AG20443 (cell line): ENCODE results near the gene SELENON.

Source experiments
- DNase-seq: peaks from one replicate; pipeline ENCODE4 v3.0.0; 2012; ENCODE audit warnings: low spot score, mixed read lengths

SELENON gene

DNA sequence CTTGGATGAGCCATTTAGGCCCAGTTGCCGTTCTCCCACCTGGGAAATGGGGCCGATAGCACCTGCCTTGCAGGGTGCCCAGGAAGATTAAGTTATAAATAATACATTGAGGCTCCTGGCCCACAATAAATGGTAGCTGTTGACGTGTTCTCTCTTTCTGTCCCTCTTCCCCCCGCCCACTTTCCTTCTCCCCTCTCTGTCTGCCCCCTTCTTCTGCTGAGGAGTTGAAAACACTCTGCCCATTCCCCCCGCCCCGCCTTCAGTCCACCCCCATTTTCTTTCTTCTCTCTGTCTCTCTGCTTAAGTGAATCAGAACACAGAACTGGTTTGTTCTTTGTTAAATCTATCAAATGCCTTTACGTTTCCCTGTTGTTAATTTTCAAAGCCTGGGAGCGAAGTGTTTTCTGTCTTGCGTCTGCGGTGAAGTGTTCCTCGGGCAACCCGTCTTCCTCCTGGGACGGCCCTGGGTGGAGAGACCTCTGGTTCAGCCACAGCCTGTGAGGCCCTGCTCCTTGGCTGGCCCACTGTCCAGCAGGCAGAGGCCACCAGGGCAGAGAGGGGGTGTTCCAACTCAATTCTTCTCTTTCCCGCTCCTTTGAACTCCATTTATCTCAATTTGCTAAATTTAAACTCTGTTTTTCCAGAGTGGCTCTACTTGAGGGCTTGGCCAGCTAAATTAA, 29.3 kb upstream of the SELENON start:
- no peak for DNase-seq

DNA sequence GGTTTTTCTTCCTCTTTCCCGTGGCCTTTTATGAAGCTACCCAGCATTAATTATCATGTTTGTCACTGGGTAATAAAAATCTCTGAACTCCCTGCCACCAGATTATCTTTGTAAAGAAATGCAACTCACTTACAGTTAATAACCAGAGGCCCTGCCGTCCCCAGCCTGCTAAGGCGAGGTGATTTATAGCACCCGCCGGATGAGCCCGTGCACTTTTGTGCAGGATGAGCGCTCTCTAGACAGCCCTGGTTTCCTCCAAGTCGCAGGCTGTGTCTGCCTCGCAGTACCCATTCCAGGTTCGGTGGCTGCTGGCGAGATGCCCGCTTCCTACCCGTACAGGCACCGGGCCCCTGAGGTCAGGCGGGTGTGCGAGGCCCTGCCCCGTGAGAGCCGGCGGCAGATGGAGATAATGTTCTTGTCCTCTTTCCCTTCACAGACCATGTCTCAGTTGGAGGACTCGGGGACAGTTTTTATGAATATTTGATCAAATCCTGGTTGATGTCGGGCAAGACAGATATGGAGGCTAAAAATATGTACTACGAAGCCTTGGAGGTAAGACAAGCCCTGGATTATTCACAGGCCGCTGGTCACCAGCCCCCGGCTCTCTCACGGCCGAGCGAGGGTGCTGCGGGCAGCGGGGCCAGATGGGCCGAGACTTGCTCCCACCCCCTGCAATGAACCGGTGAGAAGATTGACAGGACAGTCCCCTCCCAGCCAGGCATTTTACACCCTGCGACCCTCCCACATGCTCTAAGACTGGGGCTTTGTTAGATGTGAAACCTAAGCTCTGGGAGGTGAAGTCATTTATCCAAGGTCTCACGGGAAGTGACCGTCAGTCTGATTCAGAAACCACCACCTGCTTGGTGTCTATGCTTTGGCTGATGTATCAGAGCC, 28.5 kb upstream of the SELENON start:
- no peak for DNase-seq

DNA sequence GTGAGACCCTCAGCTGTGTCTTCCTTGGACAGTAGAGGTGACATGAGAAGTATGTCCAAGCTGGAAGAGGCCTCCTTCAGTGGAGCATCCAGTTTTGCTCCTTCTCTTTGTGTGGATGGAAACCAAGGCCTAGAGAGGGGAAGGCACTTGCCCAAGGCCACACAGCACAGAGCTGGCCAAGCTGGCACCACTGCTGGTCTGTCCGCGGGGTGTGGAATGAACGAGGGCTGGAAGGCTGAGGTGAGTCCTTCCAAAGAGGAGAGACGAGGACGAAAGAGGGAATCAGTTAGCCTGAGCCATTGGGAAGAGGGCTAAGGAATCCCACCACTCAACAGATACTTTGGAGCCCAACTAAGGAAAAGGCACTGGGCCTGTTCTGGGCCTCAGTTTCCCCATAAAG, 27.8 kb upstream of the SELENON start:
- no peak for DNase-seq

DNA sequence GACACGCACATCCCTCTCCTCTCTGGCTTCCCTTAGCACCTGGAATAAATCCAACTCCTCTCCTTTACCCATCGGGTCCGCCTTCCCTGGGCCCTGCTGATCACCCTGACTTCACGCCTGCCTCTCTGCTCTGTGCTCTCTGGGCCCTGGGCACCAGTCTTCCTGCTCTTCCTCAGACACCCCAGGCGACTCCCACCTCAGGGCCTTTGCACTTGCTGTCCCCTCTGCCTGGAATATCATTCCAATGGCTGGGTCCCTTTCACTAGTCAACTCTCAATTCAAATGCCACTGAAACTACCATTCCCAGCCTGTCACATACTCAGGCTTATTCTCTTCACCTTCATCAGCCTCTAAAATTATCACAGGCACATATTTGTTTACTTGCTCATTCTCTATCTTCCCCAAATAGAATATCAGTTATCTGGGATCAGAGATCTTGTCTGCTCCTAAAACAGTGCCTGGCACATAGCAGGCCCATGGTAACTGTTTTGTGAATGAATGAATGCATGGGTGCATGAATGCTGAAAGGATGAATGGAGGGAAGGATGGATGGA, 27.2 kb upstream of the SELENON start:
- DNase-seq = no peak

DNA sequence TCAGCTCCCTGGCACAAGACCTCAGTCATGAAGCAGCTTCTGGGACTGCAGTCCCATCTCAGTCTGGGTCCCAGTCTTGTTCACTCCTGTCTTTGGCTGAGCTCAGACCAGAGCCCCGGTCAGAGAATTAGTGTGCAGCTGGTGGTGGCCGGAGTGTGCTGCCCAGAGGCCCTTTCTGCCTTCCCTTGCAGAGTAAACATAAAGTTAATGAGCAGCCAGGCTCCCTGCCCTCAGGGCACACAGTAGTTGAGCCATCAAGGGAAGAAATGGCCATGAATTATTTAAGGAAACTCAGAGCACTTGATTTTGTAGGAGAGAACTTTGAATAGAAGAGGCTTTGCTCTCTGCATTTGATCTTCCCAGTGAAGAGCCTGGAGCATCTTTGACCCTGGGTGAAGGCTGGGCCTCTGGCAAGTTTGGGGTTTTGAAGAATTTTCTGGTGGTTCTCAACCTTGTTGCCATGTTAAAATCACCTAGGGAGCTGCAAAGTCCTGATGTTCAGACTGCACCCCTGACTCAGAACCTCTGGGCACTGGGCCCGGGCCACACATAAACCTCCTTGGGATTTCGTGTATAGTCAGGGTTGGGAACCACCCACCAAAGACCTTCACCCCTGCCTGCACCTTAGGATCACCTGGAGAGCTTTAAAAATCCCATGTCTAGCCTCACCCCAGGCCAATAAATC, 26.4 kb upstream of the SELENON start:
- DNase-seq = peak; percentile 34

DNA sequence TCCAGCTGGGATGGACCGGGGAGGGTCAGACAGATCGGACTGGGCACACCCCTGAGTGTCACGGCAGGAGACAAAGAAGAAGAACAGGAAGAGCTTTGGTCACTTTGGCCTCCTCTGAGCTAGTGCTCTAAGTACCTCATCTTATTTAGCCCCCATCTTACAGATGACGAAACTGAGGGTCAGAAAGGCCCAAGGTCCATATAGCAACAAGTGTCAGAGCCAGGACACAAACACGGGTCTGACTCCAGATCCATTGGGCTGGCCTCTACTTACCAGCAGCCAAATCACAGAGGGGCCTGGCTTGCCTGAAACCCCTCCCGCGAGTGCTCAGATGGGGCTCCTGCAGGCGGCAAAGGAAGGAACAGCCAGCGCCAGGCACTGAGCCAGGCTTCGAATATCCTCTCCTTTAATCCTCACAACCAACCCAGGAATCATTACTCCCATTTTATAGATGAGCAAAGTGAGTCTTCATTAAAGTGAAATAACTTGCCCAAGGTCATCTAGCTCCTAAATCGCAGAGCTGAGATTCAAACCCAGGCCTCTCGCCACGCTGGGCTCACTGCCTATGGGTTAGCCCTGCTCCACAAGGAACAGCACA, 25.7 kb upstream of the SELENON start:
- no peak for DNase-seq

DNA sequence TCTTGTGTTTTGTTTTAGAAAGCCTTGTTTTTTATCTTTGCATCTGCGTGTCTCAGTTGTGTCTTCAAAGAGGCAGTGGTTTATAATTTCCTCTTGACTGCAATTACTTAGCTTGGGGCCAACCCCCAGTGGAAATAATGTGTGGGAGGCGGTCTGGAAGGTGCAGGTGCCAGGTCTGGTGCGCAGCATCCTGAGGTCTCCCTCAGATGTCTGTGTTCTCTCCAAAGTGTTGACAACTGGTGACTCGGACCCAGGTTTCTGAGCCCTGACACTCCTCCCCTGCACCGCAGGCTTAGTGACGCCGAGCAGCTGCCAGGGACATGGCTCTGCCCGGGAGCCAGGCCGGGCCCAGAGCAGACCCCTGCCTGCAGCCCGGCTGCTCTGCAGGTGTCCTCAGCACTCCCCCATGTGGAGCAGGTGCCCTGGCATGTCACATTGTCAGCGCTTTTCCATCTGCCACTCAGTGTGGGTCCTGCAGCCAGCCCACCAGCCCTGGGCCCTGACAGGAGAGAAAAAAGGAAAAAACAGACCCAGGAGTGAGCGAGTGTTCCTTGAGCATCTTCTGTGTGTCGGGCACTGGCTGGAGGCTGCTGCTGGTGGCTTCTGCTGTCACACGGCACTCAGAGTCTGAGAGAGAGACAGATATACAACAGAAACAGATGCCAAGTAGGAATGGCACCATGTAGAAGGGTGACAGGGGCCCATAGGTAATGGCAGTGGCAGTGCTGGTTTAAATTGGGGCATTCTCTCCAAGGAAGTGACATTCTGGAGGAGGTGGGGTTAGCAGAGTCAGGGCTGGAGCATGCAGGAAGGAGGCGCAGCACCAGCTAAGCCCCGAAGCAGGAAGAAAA, 24.8 kb upstream of the SELENON start:
- DNase-seq = no peak

DNA sequence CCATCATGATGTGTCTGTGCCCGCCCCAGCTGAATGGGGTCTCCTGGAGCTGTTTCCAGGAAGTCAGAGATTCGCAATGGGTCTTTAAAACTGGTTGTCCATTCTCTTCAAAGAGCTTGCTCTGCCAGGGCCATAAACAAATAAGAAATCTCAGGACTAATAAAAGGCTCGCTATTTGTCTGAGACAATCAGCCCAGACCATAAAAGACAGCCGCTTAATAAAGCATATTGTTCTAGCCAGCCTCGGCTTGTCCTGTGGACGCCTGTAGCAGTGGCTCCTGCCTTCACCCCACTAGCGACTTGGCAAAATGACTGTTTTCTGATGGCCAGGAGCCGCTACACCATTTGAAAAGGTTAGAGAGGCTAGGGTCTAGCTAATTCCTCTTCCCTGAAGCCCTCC, 20.6 kb upstream of the SELENON start:
- no peak for DNase-seq

DNA sequence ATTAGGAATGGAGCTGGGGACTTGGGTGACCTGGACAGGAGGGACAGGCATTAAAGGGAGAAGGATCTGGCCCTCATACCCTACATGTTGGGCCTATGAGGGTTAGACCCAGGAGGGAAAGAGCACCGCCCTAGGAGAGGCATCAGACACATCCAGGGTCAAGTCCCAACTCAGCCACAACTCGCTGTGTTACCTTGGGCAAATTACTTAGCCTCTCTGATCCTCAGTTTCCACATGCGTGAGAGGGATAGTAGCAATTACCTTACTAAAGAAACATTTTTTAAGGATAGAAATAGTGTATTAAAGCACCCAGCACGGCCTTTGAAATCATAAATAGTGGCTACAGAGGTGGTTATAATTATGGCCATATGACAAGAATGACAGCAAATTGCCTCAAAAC, 20.1 kb upstream of the SELENON start:
- no peak for DNase-seq

DNA sequence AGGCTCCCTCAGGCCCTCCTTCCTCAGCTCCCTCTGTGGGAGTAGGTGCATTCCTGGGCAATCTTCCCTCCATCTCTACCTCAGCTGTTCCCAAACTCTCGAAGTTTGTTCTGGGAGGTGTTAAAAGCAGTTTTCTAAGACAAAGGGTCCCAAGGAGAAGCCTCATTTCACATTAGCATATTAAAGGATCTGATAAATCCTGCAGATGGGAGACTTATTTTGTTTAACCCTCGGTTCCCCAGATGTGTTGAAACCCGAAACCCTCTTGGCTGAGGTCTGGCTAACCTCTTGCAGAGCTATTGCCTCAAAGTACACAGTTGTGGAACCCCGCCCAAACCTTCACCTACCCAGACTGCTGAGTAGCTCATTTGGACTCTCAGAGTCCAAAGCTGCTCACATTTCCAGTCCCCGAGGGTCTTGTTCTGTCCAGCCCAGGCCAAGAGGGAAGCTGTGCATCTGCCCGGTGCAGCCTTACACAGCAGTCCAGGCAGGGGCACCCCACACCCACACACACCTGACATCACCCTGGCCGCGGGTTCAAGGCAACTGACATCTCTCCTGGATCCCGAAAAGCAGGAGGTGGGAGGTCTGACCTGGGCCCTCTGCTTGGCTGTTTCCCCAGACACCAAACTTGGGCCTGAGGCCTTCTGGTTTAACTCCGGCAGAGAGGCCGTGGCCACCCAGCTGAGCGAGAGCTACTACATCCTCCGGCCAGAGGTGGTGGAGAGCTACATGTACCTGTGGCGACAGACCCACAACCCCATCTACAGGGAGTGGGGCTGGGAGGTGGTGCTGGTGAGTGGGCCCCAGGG, 19.5 kb upstream of the SELENON start:
- no peak for DNase-seq

DNA sequence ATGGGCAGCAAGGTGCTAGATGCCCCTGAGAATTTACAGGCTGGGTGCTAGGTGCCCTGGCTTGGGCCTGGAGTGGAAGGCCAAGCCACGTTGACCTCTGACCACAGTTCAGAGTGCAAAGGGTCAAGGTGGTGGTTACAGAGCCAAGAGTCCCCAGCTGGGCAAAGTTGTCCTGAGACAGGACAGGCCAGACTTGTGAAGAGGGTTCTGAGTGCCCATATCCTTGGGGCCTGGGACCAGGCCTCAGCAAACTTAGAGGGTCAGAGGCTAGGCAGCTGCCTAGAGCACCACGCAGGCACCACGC, 18.9 kb upstream of the SELENON start:
- no peak for DNase-seq

DNA sequence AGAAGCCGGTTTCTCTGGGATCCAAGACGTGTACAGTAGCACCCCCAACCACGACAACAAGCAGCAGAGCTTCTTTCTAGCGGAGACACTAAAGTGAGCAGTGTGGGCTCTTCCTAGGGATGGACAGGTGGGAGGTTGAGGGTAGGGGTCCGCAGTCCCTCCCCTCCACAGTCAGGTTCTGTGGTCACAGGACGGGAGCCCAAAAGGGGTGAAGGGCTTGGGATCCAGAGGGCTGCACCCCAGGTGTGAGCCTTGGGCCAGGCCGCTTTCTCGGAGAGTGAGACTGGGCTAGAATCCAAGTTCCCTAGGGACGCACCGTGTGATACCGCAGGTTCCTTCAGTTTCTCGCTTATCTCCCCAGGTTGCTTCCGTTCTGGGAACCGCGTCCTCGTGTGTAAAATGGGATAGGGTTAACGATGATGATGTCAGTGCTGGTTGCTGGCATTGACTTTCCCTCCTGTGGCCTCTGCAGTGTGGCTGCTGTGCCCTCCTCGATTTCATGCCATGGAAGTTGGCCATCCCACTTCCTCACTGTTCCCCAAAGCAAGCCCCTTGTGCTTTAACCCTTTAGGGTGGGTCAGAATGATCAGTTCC, 17.3 kb upstream of the SELENON start:
- DNase-seq = no peak

DNA sequence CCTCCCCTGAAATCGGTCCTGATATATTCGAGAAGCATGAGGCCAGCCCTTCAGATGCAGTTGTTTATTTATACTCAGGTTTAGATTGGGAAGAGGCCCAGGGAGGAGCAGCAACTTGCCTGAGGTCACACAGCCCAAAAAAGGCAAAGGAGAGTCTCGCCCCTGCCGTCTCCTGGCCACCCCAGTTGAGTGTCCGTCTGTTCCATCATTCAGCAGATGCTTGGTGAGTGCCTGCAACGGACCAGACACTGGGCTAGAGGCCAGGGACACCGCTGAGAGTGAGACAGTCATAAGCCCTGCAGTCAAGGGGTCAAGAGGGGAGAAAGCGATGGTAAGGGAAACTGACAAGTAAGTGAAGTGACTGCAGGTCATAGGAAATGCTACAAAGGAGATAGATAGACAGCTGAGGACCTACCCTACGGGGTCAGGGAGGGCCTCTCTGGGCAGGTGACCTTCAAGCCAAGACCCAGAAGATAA, 15.4 kb upstream of the SELENON start:
- DNase-seq = no peak

DNA sequence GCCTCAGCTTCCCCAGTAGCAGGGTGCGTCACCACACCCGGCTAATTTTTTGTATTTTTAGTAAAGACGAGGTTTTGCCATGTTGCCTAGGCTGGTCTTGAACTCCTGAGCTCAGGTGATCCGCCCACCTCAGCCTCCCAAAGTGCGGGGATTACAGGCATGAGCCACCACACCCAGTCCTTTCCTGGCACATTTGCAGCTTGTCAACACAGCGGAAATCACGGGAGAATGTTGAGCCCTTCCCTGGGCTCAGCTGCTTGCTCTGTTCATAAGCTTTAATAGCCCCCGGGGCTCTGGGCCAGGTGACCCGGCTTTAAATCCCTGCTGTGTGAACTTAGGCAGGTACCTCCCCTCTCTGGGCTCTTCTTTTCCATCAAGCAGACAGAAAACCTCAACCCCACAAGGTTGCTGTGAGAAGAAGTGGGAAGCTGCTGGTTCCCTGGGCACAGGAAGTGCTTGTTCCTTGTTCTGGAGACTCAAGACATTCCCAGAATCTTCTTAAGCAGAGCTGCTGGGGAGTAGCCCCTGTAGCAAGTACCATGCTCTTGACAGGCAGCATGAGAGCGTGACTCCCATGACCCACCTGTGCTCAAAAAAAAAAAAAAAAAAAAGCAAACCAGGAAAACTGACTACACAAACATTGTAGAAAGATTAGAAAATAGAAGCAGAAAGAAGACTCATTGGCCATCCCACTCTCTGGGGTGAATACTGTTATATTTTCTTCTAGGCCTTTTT, 14.5 kb upstream of the SELENON start:
- no peak for DNase-seq

DNA sequence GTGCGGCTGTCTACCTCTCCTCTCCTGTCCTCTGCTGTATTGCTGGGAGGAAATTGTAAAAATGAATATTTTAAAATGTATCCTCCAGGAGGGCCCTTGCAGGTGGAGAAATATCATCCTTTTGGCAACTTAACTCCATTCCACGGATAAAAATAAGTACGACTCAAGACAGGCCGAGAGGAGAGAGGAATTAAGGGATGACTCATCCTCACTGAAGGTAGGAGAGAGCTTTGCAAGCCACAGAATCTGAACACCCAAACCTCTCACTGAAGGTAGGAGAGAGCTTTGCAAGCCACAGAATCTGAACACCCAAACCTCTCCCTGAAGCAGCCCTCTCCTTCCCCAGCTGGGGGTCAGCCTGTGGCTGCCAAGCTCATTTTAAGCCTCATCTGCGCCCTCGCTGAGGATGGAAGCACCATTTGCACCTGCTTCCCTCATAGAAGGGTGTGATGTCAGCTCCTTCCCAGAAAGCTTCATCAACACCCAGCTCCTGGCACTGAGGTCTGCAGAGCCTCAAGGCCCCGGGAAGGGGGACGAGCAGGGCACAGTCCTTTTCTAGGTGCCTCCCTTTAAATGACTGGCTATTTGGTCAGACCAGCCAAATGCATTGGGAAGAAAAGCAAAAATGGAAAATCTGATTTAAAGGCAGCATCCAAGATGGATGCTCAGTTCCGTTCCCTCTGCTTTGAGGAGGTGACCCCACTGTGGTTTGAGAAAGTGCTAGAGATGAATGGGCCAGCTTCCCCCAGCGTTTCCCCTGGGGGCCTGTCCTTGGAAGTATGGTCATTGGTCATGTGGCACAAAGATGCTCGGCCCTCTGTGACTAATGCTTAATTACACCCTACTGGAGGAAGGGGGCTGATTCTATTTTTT, 12.9 kb upstream of the SELENON start:
- peak; percentile 58 for DNase-seq

DNA sequence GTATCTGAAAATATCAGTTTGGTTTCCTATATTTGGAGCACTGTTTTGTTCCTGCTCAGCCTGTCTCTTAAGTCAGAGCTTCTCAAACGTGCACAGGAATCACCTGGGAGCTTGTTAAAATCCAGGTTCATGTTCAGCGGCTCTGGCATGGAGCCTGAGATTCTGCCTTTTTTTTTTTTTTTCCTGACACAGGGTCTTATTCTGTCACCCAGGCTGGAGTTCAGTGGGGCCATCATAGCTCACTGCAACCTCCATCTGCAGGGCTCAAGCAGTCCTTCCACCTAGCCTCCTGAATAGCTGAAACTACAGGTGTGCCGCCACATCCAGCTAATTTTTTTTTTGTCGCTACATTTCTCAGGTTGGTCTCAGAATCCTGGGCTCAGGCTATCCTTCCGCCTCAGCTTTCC, 12.2 kb upstream of the SELENON start:
- no peak for DNase-seq

DNA sequence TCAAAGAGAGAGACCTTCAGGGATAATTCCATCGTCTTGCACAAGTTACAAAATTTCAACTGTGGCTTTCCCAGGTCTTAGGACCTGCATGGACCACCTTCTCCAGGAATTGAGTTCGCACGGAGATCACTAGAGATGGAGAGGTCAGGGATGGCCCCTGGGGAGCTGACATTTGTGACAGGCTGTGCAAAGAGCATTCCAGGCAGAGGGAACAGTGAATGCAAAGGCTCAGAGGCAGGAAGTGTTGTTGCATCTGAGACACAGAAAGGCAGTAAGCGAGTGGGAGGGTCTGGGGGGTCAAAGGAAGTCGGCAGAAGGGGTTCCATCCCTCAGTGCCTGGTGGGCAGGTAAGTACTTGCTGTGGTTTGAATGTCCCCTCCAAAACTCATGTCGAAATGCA, 9.5 kb upstream of the SELENON start:
- DNase-seq = no peak

DNA sequence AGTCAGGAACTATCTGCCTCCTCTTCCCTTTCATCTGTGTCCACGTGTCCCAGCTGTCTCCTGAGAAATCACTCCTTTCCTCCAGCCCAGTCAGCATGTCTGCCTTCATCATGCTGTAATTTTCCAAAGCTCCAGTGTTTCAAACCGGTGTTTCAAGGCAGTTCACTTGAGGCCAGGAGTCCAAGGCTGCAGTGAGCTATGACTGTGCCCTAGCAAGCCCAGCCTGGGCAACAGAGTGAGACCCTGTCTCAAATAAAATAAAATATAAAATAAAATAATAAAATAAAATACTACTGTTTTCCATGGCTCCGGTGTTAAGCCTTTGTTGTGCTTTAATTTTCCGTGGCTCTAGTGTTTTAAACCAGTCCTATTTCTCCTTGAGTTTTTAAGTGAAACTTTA, 7.9 kb upstream of the SELENON start:
- no peak for DNase-seq
